ENCODE measurements around the gene ADORA3. TPM values are rescaled to one million over a fixed set of nuclear protein-coding genes. Genes with fewer than 3 reads are reported as not detected.
A peak's percentile ranks its signal among the peaks of the same experiment; 100 is the strongest.

Gene ADORA3
- total RNA-seq, 1 experiment from 2014 or later = not detected

- peak; percentile 43 for DNase-seq (ENCODE audit: low spot score)
- in situ Hi-C loops (cut with HindIII; ENCODE audit: low sequenced_read_pairs) = no loop called here
Measured at GRCh38 chr1:111481387-111482221, 21.8 kb downstream of the ADORA3 start.

GRCh38 chr1:111480674-111481073 lies 22.8 kb downstream of the ADORA3 start:
- no peak for DNase-seq (ENCODE audit: low spot score)
- in situ Hi-C loops (cut with HindIII; ENCODE audit: low sequenced_read_pairs) = no loop called here

DNA sequence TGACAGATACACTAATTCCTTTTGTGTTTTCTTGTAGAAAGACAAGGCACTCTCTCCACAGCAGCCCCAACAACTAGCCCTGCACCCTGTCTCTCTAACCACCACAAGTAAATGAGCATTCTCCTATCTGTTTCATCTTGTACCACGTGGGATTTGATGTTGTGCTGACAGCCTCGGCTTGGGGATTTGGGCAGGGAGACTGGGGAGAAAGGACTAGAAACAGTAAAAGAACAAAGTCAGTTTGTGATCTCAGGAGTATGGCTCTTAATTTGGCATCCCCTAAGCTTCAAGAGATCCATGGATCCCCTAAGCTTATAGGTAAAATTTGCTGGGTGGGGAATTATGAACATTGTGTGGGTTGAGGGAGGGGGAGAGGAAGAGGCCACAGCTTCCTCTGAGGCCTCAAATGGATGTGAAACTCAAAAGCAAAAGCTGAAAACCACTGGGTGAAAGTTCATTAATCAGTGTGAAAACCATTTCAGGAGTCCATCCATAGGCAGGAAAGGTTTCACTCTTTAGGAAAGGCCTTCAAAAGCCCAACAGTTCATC lies 26.6 kb downstream of the ADORA3 start:
- in situ Hi-C loops (cut with HindIII; ENCODE audit: low sequenced_read_pairs) = no loop called here
- DNase-seq (ENCODE audit: low spot score) = no peak

DNA sequence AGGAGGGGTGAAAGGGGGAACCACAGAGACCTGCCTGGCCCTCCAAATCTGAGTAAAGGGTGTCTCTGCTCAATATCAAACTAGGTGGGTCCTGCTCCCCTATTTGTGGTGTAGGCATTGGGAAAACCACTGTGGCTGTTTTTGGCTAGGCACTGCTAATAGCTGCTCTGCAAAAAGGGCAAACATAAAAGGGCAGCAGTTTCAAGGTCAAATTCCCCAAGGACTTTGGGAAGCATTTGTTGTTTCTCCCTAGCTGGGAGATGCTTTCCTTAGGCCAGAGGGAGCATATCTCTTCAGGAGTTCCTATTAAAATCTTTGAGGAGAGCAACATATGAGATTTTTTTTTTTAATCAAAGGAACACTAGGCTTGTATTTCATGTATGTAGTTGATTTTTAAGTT lies 27.2 kb downstream of the ADORA3 start:
- in situ Hi-C loops (cut with HindIII; ENCODE audit: low sequenced_read_pairs) = no loop called here
- no peak for DNase-seq (ENCODE audit: low spot score)

GRCh38 chr1:111475701-111476100 lies 27.7 kb downstream of the ADORA3 start:
- DNase-seq (ENCODE audit: low spot score) = no peak
- in situ Hi-C loops (cut with HindIII; ENCODE audit: low sequenced_read_pairs) = no loop called here

DNA sequence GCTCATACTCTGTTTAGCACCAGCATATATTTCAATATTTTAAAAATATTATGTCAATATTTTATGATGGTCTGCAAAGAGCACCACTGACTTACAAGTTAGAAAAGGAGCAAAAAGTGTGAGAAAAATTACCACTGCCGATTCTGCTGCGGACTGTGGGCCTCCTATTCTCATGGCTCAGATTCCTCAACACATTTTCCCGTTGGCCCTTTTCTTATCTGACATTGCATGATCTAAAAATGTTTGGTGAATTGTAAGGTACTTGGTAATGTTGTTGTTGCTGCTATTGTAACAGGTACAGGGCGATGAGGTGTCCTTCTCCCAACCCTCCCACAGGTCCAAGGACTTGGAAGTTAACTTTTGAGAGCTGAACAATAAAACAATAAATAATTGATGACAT lies 28.9 kb downstream of the ADORA3 start:
- no peak for DNase-seq (ENCODE audit: low spot score)
- in situ Hi-C loops (cut with HindIII; ENCODE audit: low sequenced_read_pairs) = no loop called here

- DNase-seq (ENCODE audit: low spot score) = no peak
- in situ Hi-C loops (cut with HindIII; ENCODE audit: low sequenced_read_pairs) = no loop called here
Measured at GRCh38 chr1:111474106-111474505, 29.3 kb downstream of the ADORA3 start.

DNA sequence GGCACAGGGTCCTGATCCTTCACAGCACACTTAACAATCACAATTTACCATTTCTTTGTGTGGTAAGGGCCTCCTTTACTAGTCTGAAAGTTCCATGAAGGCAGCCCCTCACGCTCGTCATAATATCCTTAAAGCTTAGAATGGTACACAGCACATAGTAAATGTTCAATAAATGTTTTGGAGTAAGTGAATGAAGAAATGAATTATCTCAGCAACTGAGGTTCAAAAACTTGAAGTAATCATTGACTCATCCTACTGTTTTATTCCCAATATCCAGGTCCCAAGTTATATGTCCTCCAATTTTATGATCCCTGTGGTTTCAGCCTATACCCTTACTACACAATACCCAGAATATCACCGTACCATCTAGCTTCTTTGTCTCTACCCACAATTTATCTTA lies 31.9 kb downstream of the ADORA3 start:
- DNase-seq (ENCODE audit: low spot score) = no peak
- in situ Hi-C loops (cut with HindIII; ENCODE audit: low sequenced_read_pairs) = no loop called here

DNA sequence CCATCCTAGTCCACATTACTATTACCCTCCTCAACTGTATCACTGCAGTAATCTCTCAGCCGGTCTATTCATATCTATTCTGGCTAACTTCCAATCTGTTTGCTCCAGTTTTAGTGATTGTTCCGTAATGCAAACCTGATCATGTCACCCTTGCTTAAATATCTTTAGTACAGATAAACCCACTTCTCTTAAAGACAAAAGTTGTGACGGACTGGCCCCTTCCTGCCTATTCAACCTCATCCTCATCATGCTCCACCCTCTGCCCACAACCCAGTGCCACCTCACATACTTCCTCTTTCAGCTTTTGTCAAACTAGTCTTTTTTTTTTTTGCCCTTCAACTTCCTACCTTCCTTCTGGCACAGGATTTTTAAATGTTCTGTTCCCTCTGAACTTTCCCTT lies 32.4 kb downstream of the ADORA3 start:
- DNase-seq (ENCODE audit: low spot score) = no peak
- in situ Hi-C loops (cut with HindIII; ENCODE audit: low sequenced_read_pairs) = no loop called here

DNA sequence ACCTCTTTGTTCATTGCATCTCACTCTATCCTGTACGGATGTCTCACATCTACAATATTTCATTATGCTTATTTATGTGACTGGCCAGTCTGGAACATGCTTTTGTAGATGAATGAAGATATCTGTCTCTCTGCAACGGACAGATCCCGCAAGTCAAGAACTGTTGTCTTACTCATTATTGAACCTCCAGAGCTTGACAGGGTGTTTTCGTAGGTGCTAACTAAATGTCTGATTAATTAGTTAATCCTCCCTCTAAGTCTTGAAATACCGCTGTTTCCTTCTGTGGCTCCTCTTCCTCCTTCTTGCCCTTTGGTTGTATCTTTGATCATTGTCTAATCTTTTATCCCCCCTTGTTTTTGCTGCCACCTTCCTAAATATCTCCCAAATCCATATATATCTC lies 32.8 kb downstream of the ADORA3 start:
- in situ Hi-C loops (cut with HindIII; ENCODE audit: low sequenced_read_pairs) = no loop called here
- no peak for DNase-seq (ENCODE audit: low spot score)

- no peak for DNase-seq (ENCODE audit: low spot score)
- in situ Hi-C loops (cut with HindIII; ENCODE audit: low sequenced_read_pairs) = no loop called here
Measured at GRCh38 chr1:111469539-111469938, 33.9 kb downstream of the ADORA3 start.

GRCh38 chr1:111468717-111469100 lies 34.7 kb downstream of the ADORA3 start:
- in situ Hi-C loops (cut with HindIII; ENCODE audit: low sequenced_read_pairs) = no loop called here
- no peak for DNase-seq (ENCODE audit: low spot score)

DNA sequence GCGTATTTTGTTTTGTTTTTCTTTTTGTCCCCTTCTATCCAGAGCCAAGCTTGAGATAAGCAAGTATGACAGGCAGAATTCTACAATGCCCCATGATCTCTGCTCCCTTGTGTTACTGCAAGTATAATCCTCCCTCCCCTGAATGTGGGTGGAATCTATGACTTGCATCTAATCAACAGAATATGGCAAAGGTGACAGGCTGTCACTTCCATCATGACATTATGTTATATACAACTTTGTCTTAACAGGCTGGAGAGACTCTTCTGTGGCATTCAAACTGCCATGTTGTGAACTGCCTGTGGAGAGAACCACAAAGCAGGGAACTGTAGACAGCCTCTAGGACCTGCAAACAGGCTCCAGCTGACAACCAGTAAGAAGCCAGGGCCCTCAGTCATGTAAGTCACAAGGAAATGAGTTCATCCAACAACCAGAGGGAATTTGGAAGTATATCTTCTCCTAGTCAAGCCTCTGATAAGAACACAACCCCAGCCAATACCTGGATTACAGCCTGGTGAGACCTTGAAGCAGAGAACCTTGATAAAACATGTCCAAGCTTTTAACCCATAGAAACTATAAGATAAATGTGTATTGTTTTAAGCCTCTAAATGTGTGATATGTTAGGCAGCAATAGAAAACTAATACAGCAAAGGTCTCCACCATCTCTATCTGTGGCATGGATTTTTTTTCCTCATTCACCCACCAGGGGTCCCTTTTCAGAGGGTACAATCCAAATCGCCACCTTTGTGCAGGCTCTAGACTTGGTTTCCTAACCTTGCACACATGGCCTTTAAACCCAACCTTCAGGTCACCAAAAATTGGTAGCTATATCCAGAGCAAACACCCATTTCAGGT lies 35.3 kb downstream of the ADORA3 start:
- DNase-seq (ENCODE audit: low spot score) = no peak
- in situ Hi-C loops (cut with HindIII; ENCODE audit: low sequenced_read_pairs) = no loop called here

GRCh38 chr1:111466480-111466879 lies 37.0 kb downstream of the ADORA3 start:
- in situ Hi-C loops (cut with HindIII; ENCODE audit: low sequenced_read_pairs) = no loop called here
- DNase-seq (ENCODE audit: low spot score) = no peak

- no peak for DNase-seq (ENCODE audit: low spot score)
- in situ Hi-C loops (cut with HindIII; ENCODE audit: low sequenced_read_pairs) = no loop called here
Measured at GRCh38 chr1:111465754-111466153, 37.7 kb downstream of the ADORA3 start.

DNA sequence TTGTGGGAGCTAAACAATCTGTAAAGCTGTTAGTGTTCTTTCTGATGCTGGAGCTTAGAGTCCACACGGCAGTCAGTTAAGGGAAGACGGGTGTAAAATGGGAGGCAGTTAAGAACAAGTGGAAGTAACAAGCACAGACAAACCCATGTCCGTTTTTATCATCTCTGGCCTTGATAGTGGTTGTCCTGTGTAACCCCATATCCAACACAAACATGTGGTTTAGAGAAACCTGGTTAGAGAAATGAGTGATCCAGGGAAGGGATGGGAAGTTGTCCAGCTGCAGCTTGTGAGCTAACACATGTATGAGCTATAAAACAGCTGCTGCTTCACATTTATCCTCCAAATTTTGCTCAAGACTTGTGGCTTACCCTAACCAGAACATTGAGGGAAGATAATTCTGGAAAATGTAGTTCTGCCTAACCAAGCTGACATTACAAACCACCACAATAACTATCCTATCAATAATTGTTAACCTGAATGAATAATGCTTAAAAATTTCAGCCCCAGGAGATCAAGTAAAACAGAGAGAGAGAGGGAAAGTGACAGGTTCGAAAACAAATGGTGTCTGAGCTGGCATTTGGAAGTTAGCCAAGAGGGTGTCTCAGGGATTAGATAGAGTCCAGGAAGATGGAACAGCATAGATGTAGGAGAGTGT lies 40.3 kb downstream of the ADORA3 start:
- in situ Hi-C loops (cut with HindIII; ENCODE audit: low sequenced_read_pairs) = no loop called here
- DNase-seq (ENCODE audit: low spot score) = peak; percentile 11

DNA sequence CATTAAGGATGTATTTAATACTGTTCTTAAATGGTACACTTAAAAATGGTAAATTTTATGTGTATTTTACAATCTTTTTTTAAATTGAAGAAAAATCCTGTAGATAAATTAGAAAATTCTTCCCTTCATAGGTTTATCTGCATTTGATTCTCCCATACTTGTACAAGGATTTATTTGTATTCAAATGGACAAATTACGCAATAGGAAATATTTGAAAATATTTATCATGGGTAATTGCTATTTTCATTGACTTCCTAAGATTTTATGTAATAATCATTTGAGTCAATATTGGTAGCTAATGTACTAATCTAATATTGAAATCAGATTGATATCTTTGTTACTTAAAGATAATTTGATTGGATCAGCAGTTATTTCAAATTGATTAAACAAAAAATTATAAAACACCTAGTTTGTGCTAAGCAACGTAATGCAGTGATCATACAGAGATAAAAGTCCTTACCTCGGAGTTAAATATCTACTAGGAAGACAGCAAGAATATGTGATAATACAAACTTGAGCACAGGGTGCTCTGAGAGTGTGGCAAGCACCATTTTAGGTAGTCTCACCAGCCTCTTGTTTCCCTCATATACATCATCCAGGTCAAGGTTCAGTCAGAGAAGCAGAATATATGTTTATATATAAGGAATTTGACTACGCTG lies 40.9 kb downstream of the ADORA3 start:
- DNase-seq (ENCODE audit: low spot score) = no peak
- in situ Hi-C loops (cut with HindIII; ENCODE audit: low sequenced_read_pairs) = no loop called here

GRCh38 chr1:111461765-111462164 lies 41.7 kb downstream of the ADORA3 start:
- DNase-seq (ENCODE audit: low spot score) = no peak
- in situ Hi-C loops (cut with HindIII; ENCODE audit: low sequenced_read_pairs) = no loop called here

DNA sequence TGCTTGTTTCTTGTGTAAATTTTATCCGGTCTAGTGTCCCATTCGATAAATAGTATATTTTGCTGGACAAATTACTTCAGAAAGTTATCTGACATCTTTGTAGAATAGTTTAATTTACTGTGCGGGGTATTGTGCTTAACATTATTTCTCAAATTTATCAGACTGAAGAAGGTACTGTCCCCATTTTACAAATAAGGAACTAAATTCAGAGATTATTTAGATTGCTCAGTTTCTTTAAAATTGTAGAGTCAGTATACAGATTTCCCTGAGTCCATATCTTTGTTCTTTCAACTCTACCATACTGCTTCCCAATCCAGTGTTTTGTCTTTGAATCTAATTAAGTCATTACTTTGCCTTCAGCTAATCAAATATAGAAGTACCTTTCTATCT lies 47.8 kb downstream of the ADORA3 start:
- in situ Hi-C loops (cut with HindIII; ENCODE audit: low sequenced_read_pairs) = no loop called here
- no peak for DNase-seq (ENCODE audit: low spot score)
